IMR-90 (cell line): ENCODE data around the gene SYTL3.

Experiments used
- CHD1 ChIP-seq: IDR thresholded peaks from 2 replicates; pipeline ENCODE4 v1.6.1; 2012; ENCODE audit warnings: low read depth, low read length, improper control_type of control experiment
- POLR2A ChIP-seq: IDR thresholded peaks from 2 replicates; pipeline ENCODE4 v1.6.1; 2012; ENCODE audit warnings: mild to moderate bottlenecking, low read depth, low read length
- RAD21 ChIP-seq: IDR thresholded peaks from 2 replicates; pipeline ENCODE4 v1.6.1; 2012; ENCODE audit warnings: low read length, improper control_type of control experiment
- USF2 ChIP-seq: fragments of 150-350 bp; IDR thresholded peaks from 2 replicates; pipeline ENCODE4 v1.6.1; 2017; ENCODE audit warnings: mild to moderate bottlenecking, antibody characterized with exemption, low read length, low read depth
- TF ChIP-seq, protein P1 (sequence below): conservative IDR thresholded peaks from 2 replicates; pipeline ENCODE4 v1.5.1; 2012; ENCODE audit warnings: mild to moderate bottlenecking, low read depth, low read length, improper control_type of control experiment

DNA sequence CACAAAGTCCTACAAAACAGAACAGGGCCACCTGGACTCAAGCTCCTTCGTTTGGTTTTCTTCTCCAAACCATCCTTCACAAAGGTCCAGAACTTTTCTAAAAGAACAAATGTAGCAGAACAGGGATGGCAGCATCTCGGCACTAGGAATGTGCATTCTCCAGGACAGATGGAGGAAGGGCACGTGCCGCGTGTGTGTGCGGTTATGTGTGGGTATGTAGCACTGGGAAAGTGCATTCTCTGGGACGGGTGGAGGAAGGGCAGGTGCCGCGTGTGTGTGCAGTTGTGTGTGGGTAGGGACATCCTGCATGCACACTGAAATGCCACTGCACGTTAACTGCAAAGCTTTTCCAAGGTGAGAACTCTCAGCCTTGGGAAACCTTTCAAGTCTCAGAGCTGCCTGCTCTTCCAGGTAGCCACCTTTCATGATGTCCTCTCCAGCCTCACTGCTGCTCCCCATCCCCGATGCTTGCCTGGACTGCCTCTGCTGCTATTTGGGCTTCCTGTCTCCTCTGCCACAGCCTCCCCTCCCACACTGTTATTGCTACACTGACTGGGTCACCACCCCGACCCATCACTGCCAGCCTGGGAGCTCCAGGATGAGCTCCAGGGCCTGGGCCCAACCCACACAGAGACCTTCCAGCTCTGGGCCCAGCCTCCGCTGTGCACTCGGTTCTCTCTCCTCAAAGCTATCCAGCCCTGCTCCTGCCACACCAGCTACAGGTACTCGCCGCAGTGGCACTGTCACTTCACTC, 121.7 kb downstream of the SYTL3 start:
- no peak for TF ChIP-seq POLR2A
- TF ChIP-seq, protein P1, sequence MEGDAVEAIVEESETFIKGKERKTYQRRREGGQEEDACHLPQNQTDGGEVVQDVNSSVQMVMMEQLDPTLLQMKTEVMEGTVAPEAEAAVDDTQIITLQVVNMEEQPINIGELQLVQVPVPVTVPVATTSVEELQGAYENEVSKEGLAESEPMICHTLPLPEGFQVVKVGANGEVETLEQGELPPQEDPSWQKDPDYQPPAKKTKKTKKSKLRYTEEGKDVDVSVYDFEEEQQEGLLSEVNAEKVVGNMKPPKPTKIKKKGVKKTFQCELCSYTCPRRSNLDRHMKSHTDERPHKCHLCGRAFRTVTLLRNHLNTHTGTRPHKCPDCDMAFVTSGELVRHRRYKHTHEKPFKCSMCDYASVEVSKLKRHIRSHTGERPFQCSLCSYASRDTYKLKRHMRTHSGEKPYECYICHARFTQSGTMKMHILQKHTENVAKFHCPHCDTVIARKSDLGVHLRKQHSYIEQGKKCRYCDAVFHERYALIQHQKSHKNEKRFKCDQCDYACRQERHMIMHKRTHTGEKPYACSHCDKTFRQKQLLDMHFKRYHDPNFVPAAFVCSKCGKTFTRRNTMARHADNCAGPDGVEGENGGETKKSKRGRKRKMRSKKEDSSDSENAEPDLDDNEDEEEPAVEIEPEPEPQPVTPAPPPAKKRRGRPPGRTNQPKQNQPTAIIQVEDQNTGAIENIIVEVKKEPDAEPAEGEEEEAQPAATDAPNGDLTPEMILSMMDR, result no peak
- TF ChIP-seq CHD1, result no peak
- TF ChIP-seq USF2, result no peak
- TF ChIP-seq RAD21, result no peak
